ENCODE results near the gene TNRC18.

Gene TNRC18

DNA sequence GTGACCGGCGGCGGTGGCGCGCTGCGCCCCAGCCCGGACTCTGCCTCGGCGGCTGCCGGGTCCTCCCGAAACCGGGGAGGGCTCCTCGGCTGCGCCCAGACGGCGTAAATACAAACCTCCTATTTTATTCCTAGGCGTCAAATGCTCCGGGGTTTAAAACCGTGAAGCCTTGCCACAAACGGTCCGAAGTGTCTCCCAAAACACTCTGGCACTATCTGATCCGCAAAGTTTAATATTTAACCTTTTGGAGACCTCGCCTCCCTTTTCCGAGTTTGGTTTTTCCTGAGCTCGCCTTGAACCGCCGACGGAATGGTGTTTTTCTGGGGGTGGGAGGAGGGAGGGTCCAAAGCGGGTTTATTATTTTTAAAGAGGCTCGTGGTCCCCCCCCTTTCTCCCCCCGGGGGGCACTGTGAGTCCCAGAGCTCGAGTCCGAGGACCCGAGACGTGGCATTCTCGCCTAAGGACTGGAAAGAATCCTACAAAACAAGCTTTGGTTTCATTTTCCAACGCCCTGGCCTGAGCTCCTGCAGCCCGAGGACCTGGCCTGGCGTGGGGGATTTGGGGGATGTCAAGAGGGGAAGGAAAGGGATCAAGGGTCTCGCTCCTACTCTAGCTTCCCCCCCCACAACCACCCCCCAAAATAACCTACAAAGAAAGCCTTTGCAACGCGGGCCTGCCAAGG, 1.8 kb downstream of the TNRC18 start:
- peaks cover 82% of the 10 kb centered on the region for H3K27me3 ChIP-seq (ENCODE audit: insufficient read depth, insufficient read length)
- H3K9me3 ChIP-seq (ENCODE audit: insufficient read depth, low read length): no peaks in the 10 kb centered on the region
- no peak for DNase-seq (ENCODE audit: low read depth, low spot score)
- peak overlapping the region; percentile 57 for H3K9ac ChIP-seq (ENCODE audit: insufficient read length, low read depth)
- no peak for TF ChIP-seq SUZ12 (IDR thresholded peaks at IDR 0.05; ENCODE audit: extremely low read depth, insufficient read depth, insufficient read length)
- no peak for TF ChIP-seq YY1 (IDR thresholded peaks at IDR 0.05; ENCODE audit: insufficient read depth, insufficient read length)
- TF ChIP-seq ZNF274 (IDR thresholded peaks at IDR 0.05; ENCODE audit: low read depth, low read length): no peak
- H3K4me3 ChIP-seq (ENCODE audit: insufficient read length, low read depth): no peak overlapping the region
- no peaks in the 10 kb centered on the region for H3K36me3 ChIP-seq (ENCODE audit: insufficient read depth, insufficient read length, low read length)
- H3K4me1 ChIP-seq (ENCODE audit: insufficient read depth, insufficient read length): peaks cover 18% of the 10 kb centered on the region

GRCh38 chr7:5420881-5421713, 2.5 kb downstream of the TNRC18 start:
- peaks cover 18% of the 10 kb centered on the region for H3K4me1 ChIP-seq (ENCODE audit: insufficient read depth, insufficient read length)
- peak; percentile 98 for TF ChIP-seq SUZ12 (IDR thresholded peaks at IDR 0.05; ENCODE audit: extremely low read depth, insufficient read depth, insufficient read length)
- no peak for TF ChIP-seq YY1 (IDR thresholded peaks at IDR 0.05; ENCODE audit: insufficient read depth, insufficient read length)
- no peak for TF ChIP-seq ZNF274 (IDR thresholded peaks at IDR 0.05; ENCODE audit: low read depth, low read length)
- peaks cover 83% of the 10 kb centered on the region for H3K27me3 ChIP-seq (ENCODE audit: insufficient read depth, insufficient read length)
- no peaks in the 10 kb centered on the region for H3K36me3 ChIP-seq (ENCODE audit: insufficient read depth, insufficient read length, low read length)
- peak overlapping the region; percentile 21 for H3K4me3 ChIP-seq (ENCODE audit: insufficient read length, low read depth)
- peak overlapping the region; percentile 70 for H3K9ac ChIP-seq (ENCODE audit: insufficient read length, low read depth)
- no peak for DNase-seq (ENCODE audit: low read depth, low spot score)
- no peaks in the 10 kb centered on the region for H3K9me3 ChIP-seq (ENCODE audit: insufficient read depth, low read length)

GRCh38 chr7:5420067-5420880, 3.4 kb downstream of the TNRC18 start:
- Histone ChIP-seq H3K27me3 (ENCODE audit: insufficient read depth, insufficient read length) (peaks cover 78% of the 10 kb centered on the region), H3K4me3 (ENCODE audit: insufficient read length, low read depth) (peak overlapping the region; percentile 24), H3K9me3 (ENCODE audit: insufficient read depth, low read length) (no peaks in the 10 kb centered on the region), H3K36me3 (ENCODE audit: insufficient read depth, insufficient read length, low read length) (no peaks in the 10 kb centered on the region), H3K9ac (ENCODE audit: insufficient read length, low read depth) (peak overlapping the region; percentile 70), H3K4me1 (ENCODE audit: insufficient read depth, insufficient read length) (peaks cover 18% of the 10 kb centered on the region)
- TF ChIP-seq ZNF274 (IDR thresholded peaks at IDR 0.05; ENCODE audit: low read depth, low read length): no peak
- TF ChIP-seq YY1 (IDR thresholded peaks at IDR 0.05; ENCODE audit: insufficient read depth, insufficient read length): no peak
- TF ChIP-seq SUZ12 (IDR thresholded peaks at IDR 0.05; ENCODE audit: extremely low read depth, insufficient read depth, insufficient read length): peak; percentile 2
- DNase-seq (ENCODE audit: low read depth, low spot score): no peak

GRCh38 chr7:5419539-5420066, 4.0 kb downstream of the TNRC18 start:
- Histone ChIP-seq H3K4me3 (ENCODE audit: insufficient read length, low read depth) (peak overlapping the region; percentile 24), H3K4me1 (ENCODE audit: insufficient read depth, insufficient read length) (peaks cover 18% of the 10 kb centered on the region), H3K27me3 (ENCODE audit: insufficient read depth, insufficient read length) (peaks cover 71% of the 10 kb centered on the region), H3K9me3 (ENCODE audit: insufficient read depth, low read length) (no peaks in the 10 kb centered on the region), H3K9ac (ENCODE audit: insufficient read length, low read depth) (peak overlapping the region; percentile 70), H3K36me3 (ENCODE audit: insufficient read depth, insufficient read length, low read length) (no peaks in the 10 kb centered on the region)
- TF ChIP-seq YY1 (IDR thresholded peaks at IDR 0.05; ENCODE audit: insufficient read depth, insufficient read length): no peak
- DNase-seq (ENCODE audit: low read depth, low spot score): no peak

DNA sequence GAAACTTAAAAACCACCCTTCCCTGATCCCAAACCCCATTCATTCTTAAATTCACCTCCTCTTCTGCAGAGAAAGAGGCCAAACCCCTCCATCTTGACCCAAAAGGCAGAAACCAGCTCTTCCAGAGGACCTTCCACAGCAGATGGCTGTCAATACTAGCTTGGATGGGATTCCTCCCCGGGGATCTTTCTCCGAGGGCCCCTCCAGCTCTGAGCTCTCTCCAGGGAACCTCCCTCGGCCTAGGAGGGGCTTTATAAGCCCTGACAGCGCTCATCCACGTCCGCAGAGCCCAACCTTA, 5.4 kb downstream of the TNRC18 start:
- H3K27me3 ChIP-seq (ENCODE audit: insufficient read depth, insufficient read length): peaks cover 72% of the 10 kb centered on the region
- peaks cover 18% of the 10 kb centered on the region for H3K4me1 ChIP-seq (ENCODE audit: insufficient read depth, insufficient read length)
- H3K36me3 ChIP-seq (ENCODE audit: insufficient read depth, insufficient read length, low read length): no peaks in the 10 kb centered on the region
- no peak for DNase-seq (ENCODE audit: low read depth, low spot score)
- TF ChIP-seq ZNF274 (IDR thresholded peaks at IDR 0.05; ENCODE audit: low read depth, low read length) (no peak), YY1 (IDR thresholded peaks at IDR 0.05; ENCODE audit: insufficient read depth, insufficient read length) (no peak), SUZ12 (IDR thresholded peaks at IDR 0.05; ENCODE audit: extremely low read depth, insufficient read depth, insufficient read length) (no peak)
- no peak overlapping the region for H3K4me3 ChIP-seq (ENCODE audit: insufficient read length, low read depth)
- H3K9me3 ChIP-seq (ENCODE audit: insufficient read depth, low read length): no peaks in the 10 kb centered on the region
- H3K9ac ChIP-seq (ENCODE audit: insufficient read length, low read depth): no peak overlapping the region

DNA sequence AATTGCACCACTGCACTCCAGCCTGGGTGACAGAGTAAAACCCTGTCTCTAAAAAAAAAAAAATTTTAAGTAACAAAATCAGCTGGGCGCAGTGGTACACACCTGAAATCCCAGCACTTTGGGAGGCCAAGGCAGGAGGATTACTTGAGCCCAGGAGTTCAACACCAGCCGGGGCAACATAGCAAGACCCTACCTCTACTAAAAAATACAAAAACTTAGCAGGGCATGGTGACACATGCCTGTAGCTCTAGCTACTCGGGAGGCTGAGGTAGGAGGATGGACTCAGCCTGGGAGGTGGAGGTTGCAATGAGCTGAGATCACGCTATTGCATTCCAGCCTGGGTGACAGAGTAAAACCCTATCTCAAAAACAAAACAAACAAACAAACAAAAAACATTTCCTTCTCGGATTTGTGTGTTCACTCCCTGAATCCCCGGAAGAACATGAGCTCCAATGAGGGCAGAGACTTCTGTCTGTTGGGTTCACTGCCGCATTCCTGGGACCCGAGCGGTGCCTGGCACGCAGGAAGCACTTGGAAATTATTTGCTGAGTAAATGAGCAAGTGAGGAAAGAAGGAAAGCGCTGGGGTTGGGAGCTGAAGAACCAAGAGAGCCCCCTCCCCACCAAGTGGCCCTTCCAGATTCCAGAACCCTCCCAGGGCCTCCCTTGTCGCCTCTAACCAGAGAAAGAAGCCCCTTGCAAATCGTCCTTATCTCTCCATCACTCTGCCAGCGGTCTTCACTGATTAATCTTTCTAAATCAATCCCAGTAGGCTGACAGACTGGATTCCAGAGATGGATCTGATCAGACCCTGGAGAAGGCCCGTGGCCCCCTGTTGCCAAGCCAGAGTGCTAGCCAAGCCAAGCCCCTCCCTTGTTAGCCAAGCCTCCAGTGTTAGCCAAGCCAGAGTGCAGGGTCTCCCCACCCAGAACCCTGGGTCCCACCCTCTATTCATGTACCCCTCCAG, 6.2 kb downstream of the TNRC18 start:
- TF ChIP-seq YY1 (IDR thresholded peaks at IDR 0.05; ENCODE audit: insufficient read depth, insufficient read length) (no peak), SUZ12 (IDR thresholded peaks at IDR 0.05; ENCODE audit: extremely low read depth, insufficient read depth, insufficient read length) (no peak), ZNF274 (IDR thresholded peaks at IDR 0.05; ENCODE audit: low read depth, low read length) (no peak)
- no peaks in the 10 kb centered on the region for H3K9me3 ChIP-seq (ENCODE audit: insufficient read depth, low read length)
- no peak overlapping the region for H3K9ac ChIP-seq (ENCODE audit: insufficient read length, low read depth)
- H3K27me3 ChIP-seq (ENCODE audit: insufficient read depth, insufficient read length): peaks cover 67% of the 10 kb centered on the region
- no peak for DNase-seq (ENCODE audit: low read depth, low spot score)
- no peaks in the 10 kb centered on the region for H3K36me3 ChIP-seq (ENCODE audit: insufficient read depth, insufficient read length, low read length)
- no peak overlapping the region for H3K4me3 ChIP-seq (ENCODE audit: insufficient read length, low read depth)
- H3K4me1 ChIP-seq (ENCODE audit: insufficient read depth, insufficient read length): peaks cover 18% of the 10 kb centered on the region

Data from NT2/D1 (cell line).